Iris pigment epithelial cell (primary cell): ENCODE data around the gene LYRM2.

Experiments used
- DNase-seq: peaks from one replicate; pipeline ENCODE4 v3.0.0-alpha.2; 2011; ENCODE audit warnings: low read depth

LYRM2 gene, protein sequence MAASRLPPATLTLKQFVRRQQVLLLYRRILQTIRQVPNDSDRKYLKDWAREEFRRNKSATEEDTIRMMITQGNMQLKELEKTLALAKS

DNA sequence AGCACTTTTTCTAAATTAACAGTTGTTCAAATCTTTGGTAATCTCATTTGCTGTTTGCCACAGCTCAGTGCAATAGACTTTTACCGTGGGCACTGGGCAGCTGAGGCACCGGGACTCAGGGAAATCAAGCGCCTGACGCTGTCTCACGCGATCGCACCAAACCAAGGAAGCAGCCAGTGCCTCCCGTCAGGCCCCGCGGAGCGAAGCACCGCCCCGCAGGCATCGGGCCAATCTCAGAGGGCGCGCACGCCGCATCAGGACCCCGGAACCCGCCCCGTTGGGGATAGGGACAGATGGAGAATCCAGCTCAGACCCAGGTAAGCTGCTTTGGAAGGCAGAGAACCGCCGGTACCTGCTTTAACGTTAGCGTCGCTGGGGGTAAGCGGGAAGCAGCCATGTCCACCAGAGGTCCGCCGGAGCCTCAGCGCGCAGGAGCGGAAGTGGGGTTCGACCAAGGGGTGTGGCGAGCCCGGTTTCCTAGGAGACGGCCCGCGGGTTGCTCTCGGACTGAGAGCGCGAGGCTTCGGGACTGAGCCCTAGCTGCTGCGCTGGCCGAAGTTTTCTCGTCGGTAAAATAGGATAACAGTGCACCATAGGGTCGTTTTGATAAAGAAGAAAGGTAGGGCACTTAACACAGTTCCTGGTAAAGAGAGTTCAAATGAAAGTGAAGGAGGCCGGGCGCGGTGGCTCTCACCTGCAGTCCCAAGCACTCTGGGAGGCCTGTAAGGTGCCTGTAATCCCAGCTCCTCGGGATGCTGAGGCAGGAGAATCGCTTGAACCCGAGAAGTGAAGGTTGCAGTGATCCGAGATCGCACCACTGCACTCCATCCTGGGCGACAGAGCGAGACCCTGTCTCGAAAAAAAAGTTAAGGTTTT is at the start of gene LYRM2:
TSS of gene LYRM2 (minus strand) at position 428 of the 876 bp plus-strand sequence. CDS start at position 397, 31 bp downstream.
- DNase-seq: peak; percentile 94

DNA sequence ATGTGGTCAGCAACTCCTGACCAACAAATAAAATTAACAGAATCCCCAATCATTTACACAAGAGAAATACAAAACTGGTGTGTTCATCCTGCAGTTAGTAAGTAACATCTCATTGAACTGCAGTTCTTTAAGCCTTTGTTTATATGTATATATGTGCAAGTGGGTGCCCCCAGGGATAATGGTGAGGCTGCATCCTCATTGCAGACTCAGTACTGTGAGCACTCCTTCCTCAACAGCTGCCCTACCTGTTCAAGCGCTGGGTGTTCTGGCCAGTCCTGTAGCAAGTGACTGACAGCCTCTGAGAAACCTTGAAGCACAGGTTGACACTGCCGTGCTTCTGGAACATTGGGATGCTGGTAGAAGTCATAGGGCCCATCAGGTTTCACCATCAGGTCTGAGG is 49.8 kb upstream of the LYRM2 start:
- DNase-seq: no peak

DNA sequence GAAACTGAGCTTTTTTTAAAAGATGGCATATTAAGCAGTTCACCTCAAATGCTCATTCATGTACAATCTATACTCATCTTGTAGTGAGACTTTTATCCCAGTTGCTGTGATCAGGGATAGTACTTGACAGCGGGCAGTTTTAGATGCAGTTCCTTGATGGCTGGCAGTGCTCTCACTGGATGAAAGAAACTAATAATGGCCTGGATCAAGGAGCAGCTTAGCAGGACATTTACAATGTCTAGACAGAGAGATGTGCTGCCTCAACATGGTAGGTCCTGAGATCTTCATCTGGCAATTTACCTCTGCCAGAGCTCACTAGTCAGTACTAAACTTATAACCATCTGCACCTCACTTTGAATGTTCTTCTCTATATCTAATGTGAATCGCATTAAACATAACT is 46.8 kb upstream of the LYRM2 start:
- DNase-seq: no peak

DNA sequence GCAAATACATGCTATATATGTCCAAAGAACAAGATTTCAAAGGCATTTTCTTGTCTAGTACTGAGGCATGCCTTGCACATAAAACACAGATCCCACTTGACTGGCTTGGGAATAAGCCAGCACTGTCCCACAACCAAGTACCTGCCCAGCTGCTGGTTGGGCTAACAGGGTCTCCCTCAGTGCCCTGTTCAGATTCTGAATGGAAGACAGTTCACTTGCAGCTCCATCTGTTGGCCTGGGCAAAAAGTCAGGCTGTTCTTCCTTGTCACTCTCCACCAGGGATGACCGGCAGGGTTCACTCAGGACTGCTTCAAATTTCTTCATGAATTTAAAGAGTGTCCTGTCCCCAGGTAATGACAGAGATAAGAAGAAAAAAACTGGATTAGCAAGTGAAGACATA is 44.4 kb upstream of the LYRM2 start:
- no peak for DNase-seq

DNA sequence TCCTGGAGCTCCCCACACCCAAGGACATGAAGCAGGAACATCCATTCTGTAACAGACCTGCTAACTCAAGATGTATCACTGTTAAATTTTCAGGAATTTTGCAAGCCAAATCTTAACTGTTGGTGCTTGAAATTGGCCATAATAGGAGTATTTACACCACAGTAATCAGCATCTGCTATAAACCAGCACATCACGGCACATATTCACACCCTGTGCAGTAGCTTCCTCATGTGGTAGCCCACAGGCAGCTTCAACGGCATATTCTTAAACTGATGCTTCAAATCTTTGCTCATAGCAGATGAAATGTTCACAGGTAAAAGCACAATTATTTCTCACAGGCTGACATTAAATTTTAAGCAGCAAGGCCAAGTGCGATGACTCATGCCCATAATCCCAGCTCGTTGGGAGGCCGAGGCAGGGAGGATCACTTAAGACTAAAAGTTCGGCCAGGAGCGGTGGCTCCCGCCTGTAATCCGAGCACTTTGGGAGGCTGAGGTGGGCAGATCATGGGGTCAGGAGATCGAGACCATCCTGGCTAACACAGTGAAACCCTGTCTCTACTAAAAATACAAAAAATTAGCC is 43.5 kb upstream of the LYRM2 start:
- DNase-seq: peak; percentile 41

DNA sequence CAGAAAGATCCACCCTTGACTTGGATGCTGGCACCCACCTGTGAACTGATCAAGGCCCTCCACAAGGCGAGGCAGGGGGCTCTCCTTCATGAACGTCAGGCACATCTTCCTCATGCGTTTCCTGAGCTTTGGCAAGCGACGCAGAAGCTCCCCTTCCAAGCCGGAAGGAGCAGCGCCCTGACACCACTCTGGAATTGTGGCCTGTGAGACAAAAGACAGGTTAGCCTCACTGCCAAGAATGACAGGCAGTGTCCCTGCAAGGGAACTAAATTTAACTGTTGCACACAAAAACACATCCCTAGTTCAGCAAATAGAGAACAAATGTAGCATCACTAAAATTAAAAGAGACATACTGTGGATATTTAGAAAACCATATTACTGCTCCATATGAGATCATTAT is 42.0 kb upstream of the LYRM2 start:
- DNase-seq: no peak

DNA sequence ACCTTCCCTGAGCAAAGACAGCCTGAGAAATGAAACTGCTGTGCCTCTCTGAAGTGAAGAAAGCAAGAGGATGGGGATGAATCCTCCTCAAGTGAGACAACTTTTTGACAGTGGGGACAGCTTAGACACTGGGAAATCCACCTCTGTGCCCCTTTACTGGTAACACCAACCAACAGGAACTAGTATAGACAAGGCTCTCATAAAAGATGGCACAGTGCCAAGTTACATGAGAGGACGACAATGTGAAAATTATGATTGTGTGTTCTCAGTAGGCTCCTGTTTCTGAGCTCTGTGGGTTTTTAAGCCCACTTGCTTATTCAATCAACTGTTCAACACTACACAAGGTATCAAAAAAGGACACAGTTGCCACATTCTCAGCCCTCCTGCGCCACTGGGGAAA is 41.6 kb upstream of the LYRM2 start:
- DNase-seq: no peak

DNA sequence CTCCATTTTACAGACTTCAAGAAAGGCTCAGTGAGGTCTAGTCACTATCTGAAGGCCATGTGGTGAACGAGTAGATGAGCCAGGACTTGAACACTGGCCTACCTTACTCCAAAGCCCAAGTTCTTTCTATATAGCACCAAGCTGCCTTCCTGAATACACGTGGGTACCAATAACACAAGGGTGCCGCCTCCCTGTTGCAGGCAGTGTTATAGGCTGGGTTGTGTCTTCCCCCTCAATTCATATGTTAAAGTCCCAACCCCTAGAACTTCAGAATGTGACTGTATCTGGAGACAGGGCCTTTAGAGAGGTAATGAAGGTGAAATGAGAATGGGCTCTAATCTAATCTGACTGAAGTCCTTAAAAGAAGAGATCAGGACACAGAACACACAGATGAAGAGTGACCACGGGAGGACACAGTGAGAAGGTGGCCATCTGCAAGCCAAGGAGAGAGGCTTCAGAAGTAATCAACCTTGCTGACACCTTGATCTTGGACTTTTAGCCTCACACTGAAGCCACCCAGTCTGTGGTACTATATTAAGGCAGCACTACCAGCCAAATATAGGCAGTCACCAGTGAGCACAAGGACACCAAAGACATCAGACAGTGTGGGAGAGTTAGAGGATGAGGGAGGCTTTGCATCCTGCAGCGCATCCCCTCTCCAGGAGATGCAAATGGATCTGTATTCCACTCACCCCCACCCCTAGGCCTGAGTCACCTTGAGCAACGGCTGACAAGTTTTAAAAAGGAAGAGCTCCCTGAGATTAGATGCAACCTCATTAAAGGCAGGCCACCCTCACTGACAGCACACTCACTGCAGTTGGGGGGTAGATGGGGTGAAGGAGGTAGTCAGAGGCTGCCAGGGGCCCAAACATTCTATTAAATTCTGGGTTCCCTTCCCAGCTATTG is 40.9 kb upstream of the LYRM2 start:
- no peak for DNase-seq

DNA sequence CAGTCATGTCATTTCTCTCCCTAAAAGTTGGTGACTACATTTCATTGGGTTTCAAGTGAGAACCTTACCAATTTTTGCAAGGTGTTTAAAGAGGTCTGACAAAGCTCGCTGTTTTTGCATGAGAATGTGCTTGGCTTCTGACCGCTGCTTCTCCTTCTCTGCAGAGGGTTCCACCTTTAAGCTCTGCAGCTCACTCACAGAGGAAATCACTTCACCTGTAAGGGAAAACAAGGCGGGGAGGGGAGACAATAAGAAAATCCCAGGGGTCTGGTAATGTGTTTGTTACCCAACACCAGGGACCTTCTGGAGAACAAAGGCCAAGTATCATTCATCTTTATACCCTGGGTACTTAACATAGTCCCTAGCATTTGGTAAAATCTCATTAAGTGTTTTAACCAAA is 40.0 kb upstream of the LYRM2 start:
- DNase-seq: no peak

DNA sequence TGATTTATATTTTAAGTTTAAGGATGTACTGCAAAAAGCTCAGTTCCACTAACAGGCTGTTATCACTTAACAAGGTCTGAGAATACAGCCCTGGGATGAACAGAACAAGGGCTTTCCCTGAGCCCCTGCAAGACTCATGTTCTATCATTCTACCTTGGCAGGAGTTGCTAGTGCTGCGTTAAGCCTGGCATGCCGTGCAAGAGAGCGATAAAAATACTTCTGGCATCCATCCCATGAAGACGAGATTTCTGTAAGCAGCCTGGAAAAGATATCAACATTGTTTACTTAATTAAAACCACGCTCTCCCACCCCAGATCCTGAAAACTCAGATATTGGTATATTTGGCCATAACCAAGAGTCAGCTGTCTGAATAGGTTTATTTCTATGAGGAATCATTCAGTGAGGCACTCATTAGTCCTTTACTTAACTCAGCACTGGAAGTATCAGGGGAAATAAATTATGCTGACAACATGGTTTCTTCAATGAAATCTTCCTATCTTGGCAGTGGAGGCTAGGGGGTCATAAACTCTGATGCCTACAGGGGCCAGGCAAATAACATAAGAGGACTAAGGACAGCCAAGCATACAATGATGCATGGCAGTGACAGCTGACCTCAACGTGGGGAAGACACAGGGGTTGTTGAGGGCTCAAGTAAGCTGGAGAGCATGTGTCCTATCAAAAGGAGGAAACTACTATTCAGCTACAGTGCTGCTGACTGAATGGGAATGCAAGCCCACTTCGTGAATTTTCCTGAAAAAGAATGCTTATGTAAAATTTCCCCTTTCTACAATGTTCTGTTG is 37.6 kb upstream of the LYRM2 start:
- DNase-seq: peak; percentile 57

DNA sequence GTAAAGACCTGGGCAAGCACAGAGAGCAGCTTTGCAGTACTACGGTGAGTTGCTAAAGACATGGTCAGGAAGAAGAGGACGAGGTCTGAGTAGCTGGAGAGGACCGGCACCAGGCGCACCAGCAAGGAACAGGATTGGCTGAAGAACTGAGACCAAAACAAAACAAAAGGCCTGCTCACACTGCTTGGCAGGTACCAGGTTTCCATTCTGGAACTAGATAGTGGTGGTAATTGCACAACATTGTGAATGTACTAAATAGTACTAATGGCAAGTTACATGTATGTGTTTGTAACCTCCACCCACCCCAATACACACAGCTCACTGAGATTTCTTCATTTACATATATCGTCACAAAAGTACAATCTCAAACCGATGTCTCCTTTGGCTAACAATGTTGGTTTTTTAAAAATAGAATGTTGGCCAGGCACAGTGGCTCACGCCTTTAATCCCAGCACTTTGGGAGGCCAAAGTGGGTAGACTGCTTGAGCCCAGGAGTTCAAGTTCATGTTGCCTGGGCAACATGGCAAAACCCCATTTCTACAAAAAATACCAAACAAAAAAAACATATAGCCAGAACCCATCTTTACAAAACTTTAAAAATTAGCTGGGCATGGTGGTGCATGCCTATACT is 32.5 kb upstream of the LYRM2 start:
- no peak for DNase-seq

DNA sequence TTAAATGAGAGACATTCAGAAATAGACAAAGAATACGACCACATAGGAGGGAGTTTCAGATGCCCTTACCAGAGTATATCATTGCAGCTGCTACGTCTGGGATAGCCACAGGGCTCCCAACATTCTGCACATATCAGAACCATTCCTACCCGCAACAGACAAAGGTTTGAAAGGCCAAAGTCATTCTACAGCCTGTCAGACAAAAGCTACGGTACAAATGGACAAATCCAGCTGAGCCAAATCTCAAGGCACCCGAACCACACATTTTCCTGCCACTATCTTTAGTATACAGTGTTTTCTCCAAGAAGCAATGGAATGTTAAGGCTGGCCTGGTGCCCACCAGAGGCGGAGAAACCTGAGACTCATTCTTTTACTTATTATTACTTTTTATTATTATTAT is 30.5 kb upstream of the LYRM2 start:
- peak; percentile 60 for DNase-seq

DNA sequence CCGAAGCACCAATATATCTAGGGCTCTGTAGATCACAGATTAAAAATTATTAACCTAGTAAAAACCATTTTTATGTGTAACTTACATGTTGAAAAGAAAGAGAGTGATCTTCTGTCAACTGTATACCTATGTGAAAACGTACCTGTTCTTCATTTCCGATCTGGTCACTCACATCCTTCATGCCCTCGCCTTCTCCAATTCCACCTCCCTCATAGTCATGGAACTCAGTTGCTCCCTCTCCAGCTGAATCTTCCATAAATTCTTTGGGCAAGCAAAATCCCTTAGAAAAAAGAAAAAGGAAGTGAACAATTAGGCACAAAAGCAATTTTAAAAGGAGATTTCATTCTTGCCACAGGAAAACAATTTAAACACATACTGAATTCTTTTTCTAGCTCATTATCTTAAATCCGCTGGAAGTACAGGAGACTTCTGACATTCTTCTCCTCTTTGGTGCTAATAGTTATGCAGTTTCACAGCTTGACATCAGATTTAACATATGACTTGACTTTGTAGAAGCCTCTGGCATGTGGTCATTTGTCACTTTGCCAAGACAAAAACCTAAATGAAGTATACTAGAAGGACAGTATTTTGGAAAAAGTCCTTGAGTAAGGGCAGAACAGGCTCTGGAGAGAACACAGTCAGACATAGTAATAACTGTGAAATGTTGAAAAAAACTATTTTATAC is 29.5 kb upstream of the LYRM2 start:
- peak; percentile 31 for DNase-seq

DNA sequence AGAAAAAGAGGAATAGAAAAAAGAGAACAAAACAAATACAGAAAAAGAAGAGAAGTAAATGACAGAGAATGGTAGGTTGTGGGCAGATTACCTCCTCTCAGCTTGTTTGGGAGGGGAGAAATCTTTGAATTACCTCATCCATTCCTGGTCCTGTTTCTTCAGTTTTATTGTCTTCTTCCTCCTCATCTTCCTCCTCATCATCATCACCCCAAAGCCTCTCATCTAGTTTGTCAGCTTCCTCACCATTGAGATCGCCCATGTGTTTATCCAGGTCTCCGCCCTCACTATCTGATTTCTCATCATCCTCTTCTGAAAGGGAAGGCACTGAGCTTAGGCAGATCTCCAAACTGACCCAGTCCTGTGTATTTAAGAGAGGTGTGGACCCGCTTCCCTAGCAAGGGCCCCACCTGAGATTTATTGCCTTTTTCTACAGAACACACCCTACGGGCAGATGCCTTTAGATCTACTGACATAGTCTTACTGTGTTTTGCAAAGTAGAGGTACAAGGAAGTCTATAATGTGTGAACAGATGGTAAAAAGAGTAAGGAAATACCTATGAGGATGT is 24.2 kb upstream of the LYRM2 start:
- DNase-seq: no peak

DNA sequence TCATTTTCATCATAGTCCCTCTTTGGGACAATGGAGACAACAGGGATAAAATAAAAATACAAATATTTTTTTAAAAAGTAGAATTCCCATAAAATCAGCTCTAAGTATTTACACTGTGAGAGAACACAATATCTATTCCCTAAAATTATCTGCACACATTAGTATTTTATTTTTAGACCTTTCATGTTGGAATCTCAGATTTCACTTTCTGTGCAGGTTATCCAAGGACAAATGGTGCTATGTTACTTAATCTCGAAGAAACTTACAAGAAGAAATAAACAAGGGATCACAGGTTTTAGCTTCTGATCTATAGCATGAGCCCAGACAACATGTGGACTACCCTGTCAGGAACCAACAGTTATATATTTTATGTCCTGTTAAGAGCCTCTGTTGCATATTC is 23.0 kb upstream of the LYRM2 start:
- DNase-seq: peak; percentile 31

DNA sequence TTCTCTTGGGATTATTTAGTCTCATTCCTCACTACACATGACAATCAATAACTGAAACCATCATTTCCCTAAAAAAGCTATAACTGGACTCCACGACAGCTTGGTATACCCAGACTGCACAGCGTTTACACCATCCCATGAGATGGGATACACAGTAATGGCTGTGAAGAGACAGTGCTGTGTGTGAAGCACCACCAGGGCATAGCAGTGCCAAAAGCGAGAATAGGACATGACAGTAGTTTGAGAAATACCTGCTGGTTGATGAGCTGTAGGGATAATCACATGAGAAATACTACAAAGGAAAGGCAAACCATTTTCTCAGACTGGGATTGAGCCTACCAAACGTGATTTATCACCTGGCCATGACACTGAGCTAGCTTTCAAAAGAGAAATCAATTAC is 22.4 kb upstream of the LYRM2 start:
- no peak for DNase-seq

DNA sequence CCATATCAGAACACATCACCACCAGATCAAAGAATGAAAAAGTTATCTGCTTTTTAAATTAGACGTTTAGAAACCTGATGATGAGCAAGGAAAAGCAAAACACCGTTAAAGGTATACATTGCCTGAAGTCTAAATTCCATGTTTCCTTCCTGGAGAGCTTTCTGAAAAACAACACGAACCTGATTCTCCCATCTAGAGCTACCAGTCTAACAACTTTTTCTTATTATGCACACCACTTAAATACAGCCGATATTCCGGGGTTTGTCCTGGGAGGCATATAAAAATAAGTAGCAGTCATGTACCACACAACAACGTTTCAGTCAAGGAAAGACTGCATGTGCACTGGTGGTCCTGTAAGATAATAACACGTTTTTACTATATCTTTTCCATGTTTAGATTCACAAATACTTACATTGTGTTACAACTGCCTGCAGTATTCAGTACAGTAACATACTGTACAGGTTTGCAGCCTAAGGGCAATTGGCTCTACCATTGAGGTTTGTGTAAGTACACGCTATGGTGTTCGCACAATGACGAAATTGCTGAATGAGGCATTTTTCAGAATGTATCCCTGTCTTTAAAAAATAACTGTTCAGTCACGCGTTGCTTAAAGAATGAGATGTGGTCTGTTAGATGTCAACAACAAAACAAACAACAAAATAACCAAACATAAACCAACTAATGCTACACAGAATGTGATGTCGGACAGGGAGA is 19.1 kb upstream of the LYRM2 start:
- no peak for DNase-seq

DNA sequence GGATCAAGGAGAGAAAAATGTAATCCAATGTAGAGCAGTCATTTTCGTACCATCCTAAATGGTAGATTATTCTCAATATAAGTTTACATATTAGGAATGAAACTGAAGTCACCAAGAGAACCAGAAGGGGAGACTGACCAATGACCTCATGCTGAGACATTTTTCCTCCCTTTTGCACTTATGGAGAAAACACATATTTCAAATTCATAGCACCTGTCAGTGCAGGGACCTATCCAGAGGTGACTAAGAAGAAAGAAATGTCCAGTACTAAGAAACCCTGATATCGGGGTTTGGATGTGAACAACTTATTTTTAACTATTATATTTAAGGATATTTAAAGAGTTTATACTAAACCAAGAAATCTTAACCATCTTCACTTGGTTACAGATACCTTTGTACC is 16.6 kb upstream of the LYRM2 start:
- DNase-seq: peak; percentile 33

DNA sequence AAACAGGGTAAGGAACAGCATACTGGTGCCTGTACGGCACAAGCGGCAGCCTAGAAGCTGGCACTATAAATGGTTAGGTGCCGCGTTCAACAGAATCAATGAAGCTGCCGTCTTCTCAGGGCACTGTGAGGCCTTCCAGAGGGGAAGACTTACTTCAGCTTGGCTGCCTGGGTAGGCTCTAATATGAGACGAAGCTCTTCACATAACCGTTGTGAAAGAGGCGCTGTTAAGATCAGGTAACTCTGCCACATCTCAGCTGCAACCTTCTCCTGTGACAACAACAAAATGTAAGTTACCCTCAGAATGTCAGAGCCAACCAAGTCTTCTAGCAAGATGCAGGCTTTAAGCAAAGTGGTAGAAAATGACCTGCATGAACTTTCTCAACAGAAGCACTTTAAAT is 12.0 kb upstream of the LYRM2 start:
- DNase-seq: no peak

DNA sequence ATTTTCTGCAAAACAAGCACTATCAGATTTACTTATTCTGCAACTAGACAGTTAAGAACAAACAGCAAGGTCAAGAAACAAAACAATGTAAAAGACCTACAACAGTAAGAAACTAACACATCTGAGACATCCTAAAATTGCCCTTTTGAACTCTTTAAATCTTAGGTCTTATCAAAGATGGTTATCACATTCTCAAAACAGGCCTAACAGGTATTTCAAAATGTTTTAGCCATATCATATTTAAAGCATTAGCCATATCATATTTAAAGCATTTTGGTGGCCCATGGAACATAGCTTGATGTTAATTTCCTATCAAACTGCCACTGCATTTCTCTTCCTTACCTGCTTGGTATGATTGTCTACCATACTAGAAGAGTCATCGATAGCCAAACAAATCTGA is 11.1 kb upstream of the LYRM2 start:
- no peak for DNase-seq
